ENCODE results near the gene MT1E. TPM values are rescaled to one million over a fixed set of nuclear protein-coding genes. Genes with fewer than 3 reads are reported as not detected.
A peak's percentile ranks its signal among the peaks of the same experiment; 100 is the strongest.

MT1E gene
- total and polyA plus RNA-seq, 2 of the 8 experiments (the other 6 are each of a cell fraction or from before 2014, with no cell fraction given), result 7.9 to 117 TPM

DNA sequence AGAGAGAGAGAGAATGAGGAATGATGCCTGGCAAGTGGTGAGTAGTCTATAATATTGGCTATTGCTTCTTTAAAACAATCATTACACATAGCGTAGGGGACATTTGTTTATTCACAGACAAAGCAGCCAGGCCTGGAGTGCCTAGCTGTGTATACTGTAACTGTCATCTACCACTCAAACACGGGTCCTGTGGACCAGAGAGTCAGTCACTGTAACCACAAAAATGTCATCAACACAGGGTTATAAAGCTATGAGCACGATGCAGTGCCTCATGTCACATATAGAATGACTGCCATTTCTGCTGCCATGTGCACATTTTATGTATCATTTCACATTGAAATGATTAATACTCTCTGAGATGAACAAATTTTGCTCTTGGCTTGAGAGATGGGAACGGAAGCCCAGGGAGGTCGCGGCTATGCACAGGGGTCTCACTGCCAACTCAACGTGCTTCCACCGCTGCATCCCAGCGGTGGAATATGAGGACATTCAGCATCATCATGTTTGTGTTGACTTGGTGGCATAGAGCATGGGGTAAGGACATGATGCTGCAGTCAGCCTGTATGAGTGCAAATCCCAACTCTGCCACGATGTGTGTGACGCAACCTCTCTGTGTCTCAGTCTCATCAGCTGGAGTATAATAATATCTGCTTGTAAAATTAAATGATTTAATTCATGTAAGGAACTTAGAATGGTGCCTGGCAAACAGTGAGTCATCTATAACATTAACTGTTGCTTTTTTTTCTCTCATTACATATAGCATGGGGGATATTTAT, 47.4 kb downstream of the MT1E start:
- peaks cover 40 to 81% (median 62%) of the 10 kb centered on the region in 4 experiments for H3K27me3 ChIP-seq (replicated peaks in 1 of 4; ENCODE audit: control insufficient read depth in 3 of 4, extremely low read depth in 1 of 4, insufficient read depth in 3 of 4, low read length in 3 of 4)
- H3K79me2 ChIP-seq (ENCODE audit: control insufficient read depth in 1 of 2, insufficient read depth in 2 of 2, low read length in 2 of 2), result no peaks in the 10 kb centered on the region
- no peak overlapping the region for H3K23ac ChIP-seq (ENCODE audit: insufficient read length)
- H4K91ac ChIP-seq (replicated peaks; ENCODE audit: insufficient read length, low read length), result no peak overlapping the region
- no peak overlapping the region for H3K4ac ChIP-seq (replicated peaks; ENCODE audit: insufficient read length, low read depth, low read length)
- no peak overlapping the region for H3K18ac ChIP-seq (ENCODE audit: extremely low read depth, low read length)
- H3K4me3 ChIP-seq (ENCODE audit: extremely low read depth in 1 of 4, insufficient read depth in 2 of 4, low read depth in 3 of 4, low read length in 4 of 4), result no peak overlapping the region
- ChIA-PET POLR2A (ENCODE audit: partially characterized antibody) (interaction anchor here (0.6 to 13.9 kb wide), 8 partner anchors 8 to 41 kb away, joined by 3 to 205 read pairs (median 6); partner anchors contain the start of genes MT1B, MT1F and MT1X), CTCF (ENCODE audit: partially characterized antibody) (interaction anchor here (0.6 to 2.9 kb wide), 19 partner anchors 9 to 671 kb away, joined by 3 to 62 read pairs (median 4); no protein-coding TSS in a partner anchor)
- no peaks in the 10 kb centered on the region for H3K36me3 ChIP-seq (ENCODE audit: control insufficient read depth in 2 of 4, insufficient read depth in 4 of 4, low read length in 3 of 4)
- no peak overlapping the region for H3K56ac ChIP-seq (replicated peaks; ENCODE audit: insufficient read length, low read depth, low read length)
- no peak overlapping the region for H2BK15ac ChIP-seq (ENCODE audit: low read length)
- no peak overlapping the region for H3K27ac ChIP-seq (ENCODE audit: low read depth, low read length)
- H3K23me2 ChIP-seq (ENCODE audit: low read depth, low read length), result peaks cover 8% of the 10 kb centered on the region; the same call in 1 of the 2 replicates
- no peak overlapping the region for H2BK120ac ChIP-seq (replicated peaks; ENCODE audit: low read depth, low read length)
- no peaks in the 10 kb centered on the region for H3K9me3 ChIP-seq (ENCODE audit: insufficient read depth in 2 of 2, low read depth in 1 of 2, low read length in 1 of 2)
- no peak overlapping the region for H4K5ac ChIP-seq (ENCODE audit: insufficient read length, low read depth, low read length)
- no peak for FAIRE-seq
- WGBS, 2 experiments (ENCODE audit: extremely low coverage in 1 of 2, insufficient coverage in 1 of 2, insufficient read length in 1 of 2, insufficient replicate concordance in 2 of 2, low coverage in 1 of 2, low lambda C conversion rate in 2 of 2, missing lambda C conversion rate in 1 of 2), result 85% methylated on average over 11 of the region's 11 CpGs; no CpG with 5 or more reads in 1 of the 2 experiments
- no peak overlapping the region for H3K14ac ChIP-seq (ENCODE audit: insufficient read length)
- H2BK12ac ChIP-seq (ENCODE audit: low read depth, low read length), result no peak overlapping the region
- H3K4me1 ChIP-seq (replicated peaks in 1 of 4; ENCODE audit: control insufficient read depth in 3 of 4, insufficient read depth in 4 of 4, low read length in 3 of 4), result peaks cover 3 to 25% (median 16%) of the 10 kb centered on the region in 4 experiments
- H4K8ac ChIP-seq (ENCODE audit: extremely low read depth, insufficient read depth, low read length), result no peak overlapping the region
- H3K4me2 ChIP-seq (ENCODE audit: insufficient read depth in 1 of 2, low read depth in 2 of 2, low read length in 2 of 2), result no peak overlapping the region
- peaks cover 0 to 8% of the 10 kb centered on the region in 2 experiments for H4K20me1 ChIP-seq (replicated peaks in 1 of 2; ENCODE audit: control insufficient read depth in 1 of 2, insufficient read depth in 2 of 2, low read length in 2 of 2)
- H2AK5ac ChIP-seq (ENCODE audit: low read depth, low read length), result 0 out of 2 replicates have a peak overlapping the region, but pooled peaks have one; percentile 18
- no peak for DNase-seq (ENCODE audit: low read depth in 1 of 2, low spot score in 2 of 2)
- H2AFZ ChIP-seq (ENCODE audit: low read length), result no peak overlapping the region
- H3K9ac ChIP-seq (replicated peaks in 1 of 4; ENCODE audit: extremely low read depth in 1 of 4, low read depth in 3 of 4, low read length in 3 of 4), result no peak overlapping the region
- H2BK20ac ChIP-seq (ENCODE audit: low read length), result no peak overlapping the region
- H3K79me1 ChIP-seq (ENCODE audit: low read depth, low read length), result no peaks in the 10 kb centered on the region
- no peak overlapping the region for H2BK5ac ChIP-seq (ENCODE audit: low read depth, low read length)
- TF ChIP-seq SP2 (IDR thresholded peaks at IDR 0.05; ENCODE audit: low read length), result no peak
- no peak for TF ChIP-seq TBP (IDR thresholded peaks at IDR 0.05; ENCODE audit: low read depth, low read length)
- TF ChIP-seq RXRA (IDR thresholded peaks at IDR 0.05; ENCODE audit: insufficient read depth, low read depth, low read length), result no peak
- no peak for TF ChIP-seq JUND (IDR thresholded peaks at IDR 0.05; ENCODE audit: low read length)
- TF ChIP-seq FOSL1 (IDR thresholded peaks at IDR 0.05; ENCODE audit: insufficient read depth, low read depth, low read length), result no peak
- no peak for TF ChIP-seq CHD2 (IDR thresholded peaks at IDR 0.05; ENCODE audit: low read length)
- TF ChIP-seq POLR2AphosphoS5 (IDR thresholded peaks at IDR 0.05; ENCODE audit: low read depth, low read length), result no peak
- no peak for TF ChIP-seq HDAC6 (IDR thresholded peaks at IDR 0.05; ENCODE audit: low read depth, low read length)
- no peak for TF ChIP-seq RAD21 (IDR thresholded peaks at IDR 0.05 in 1 of 2, conservative IDR thresholded peaks at IDR 0.05 in 1 of 2; ENCODE audit: low read depth in 2 of 2, low read length in 2 of 2)
- no peak for TF ChIP-seq TEAD4 (IDR thresholded peaks at IDR 0.05; ENCODE audit: low read depth, low read length)
- no peak for TF ChIP-seq GABPA (IDR thresholded peaks at IDR 0.05; ENCODE audit: borderline replicate concordance, insufficient read depth, low read length)
- no peak for TF ChIP-seq CTBP2 (IDR thresholded peaks at IDR 0.05; ENCODE audit: borderline replicate concordance, insufficient read depth, insufficient read length, low read length)
- no peak for TF ChIP-seq KDM5A (IDR thresholded peaks at IDR 0.05; ENCODE audit: low read length)
